WTC11 (cell line): ENCODE measurements around the gene ARHGAP6. TPM values are rescaled to one million over a fixed set of nuclear protein-coding genes. Genes with fewer than 3 reads are reported as not detected.

Source experiments
- ATAC-seq: fragments of 200-7000 bp; cut with Tn5 transposase; 2 replicates; pipeline ENCODE4 v1.10.0; 2021; ENCODE audit warnings: mild to moderate bottlenecking, moderate library complexity
- CTCF ChIA-PET: fragments of 300-600 bp; sonication (Branson Sonifier 250); formaldehyde crosslinking; loops from one replicate; lab custom pipeline; 2021; ENCODE audit warnings: antibody characterized with exemption; lab: Charles Lee
- POLR2A ChIA-PET: fragments of 350-600 bp; sonication (Branson Sonifier 250); formaldehyde crosslinking; loops from one replicate; lab custom pipeline; 2021; ENCODE audit warnings: antibody characterized with exemption; lab: Charles Lee
- DNase-seq: peaks from one replicate; pipeline ENCODE4 v3.0.0; 2021; ENCODE audit warnings: low spot score
- H3K27ac Mint-ChIP-seq: 2 replicates; pipeline ENCODE4 v1.8.0; 2021; ENCODE audit warnings: mixed read lengths
- H3K27me3 Mint-ChIP-seq: 2 replicates; pipeline ENCODE4 v1.8.0; 2021; ENCODE audit warnings: low read depth, mild to moderate bottlenecking, moderate library complexity, mixed read lengths
- H3K36me3 Mint-ChIP-seq: 2 replicates; pipeline ENCODE4 v1.8.0; 2021; ENCODE audit warnings: mixed read lengths
- H3K4me1 Mint-ChIP-seq: 2 replicates; pipeline ENCODE4 v1.8.0; 2022; ENCODE audit warnings: mixed read lengths
- H3K4me3 Mint-ChIP-seq: 2 replicates; pipeline ENCODE4 v1.8.0; 2021; ENCODE audit warnings: mild to moderate bottlenecking, moderate library complexity, mixed read lengths
- H3K9me3 Mint-ChIP-seq: 2 replicates; pipeline ENCODE4 v1.8.0; 2021; ENCODE audit warnings: mixed read lengths
- AFF4 ChIP-seq: sonication (generic); formaldehyde crosslinking; IDR thresholded peaks from 2 replicates; pipeline ENCODE4 v1.8.1; 2023; ENCODE audit warnings: mild to moderate bottlenecking, missing genetic modification reagents, borderline replicate concordance
- ARID4B ChIP-seq: sonication (generic); formaldehyde crosslinking; IDR thresholded peaks from 2 replicates; pipeline ENCODE4 v1.8.0; 2023; ENCODE audit warnings: missing genetic modification reagents, mild to moderate bottlenecking, borderline replicate concordance
- CREB1 ChIP-seq: sonication (generic); formaldehyde crosslinking; IDR thresholded peaks from 2 replicates; pipeline ENCODE4 v1.8.0; 2023; ENCODE audit warnings: mild to moderate bottlenecking, missing genetic modification reagents
- CREM ChIP-seq: sonication (generic); formaldehyde crosslinking; IDR thresholded peaks from 2 replicates; pipeline ENCODE4 v1.8.1; 2022; ENCODE audit warnings: mild to moderate bottlenecking, missing genetic modification reagents, moderate library complexity
- FOXJ3 ChIP-seq: sonication (generic); formaldehyde crosslinking; IDR thresholded peaks from 2 replicates; pipeline ENCODE4 v1.9.0; 2021; ENCODE audit warnings: missing genetic modification reagents, mild to moderate bottlenecking, borderline replicate concordance
- GABPB1 ChIP-seq: sonication (generic); formaldehyde crosslinking; IDR thresholded peaks from 2 replicates; pipeline ENCODE4 v1.8.1; 2023; ENCODE audit warnings: mild to moderate bottlenecking, missing genetic modification reagents
- KAT7 ChIP-seq: sonication (generic); formaldehyde crosslinking; IDR thresholded peaks from 2 replicates; pipeline ENCODE4 v1.8.1; 2023; ENCODE audit warnings: missing genetic modification reagents, mild to moderate bottlenecking, borderline replicate concordance
- NFE2L1 ChIP-seq: sonication (generic); formaldehyde crosslinking; IDR thresholded peaks from 2 replicates; pipeline ENCODE4 v1.8.1; 2023; ENCODE audit warnings: missing genetic modification reagents
- OVOL2 ChIP-seq: fragments of 250-450 bp; sonication (Bioruptor Pico); IDR thresholded peaks from 2 replicates; pipeline ENCODE4 v1.9.0; 2021; ENCODE audit warnings: mild to moderate bottlenecking, borderline replicate concordance
- SOX15 ChIP-seq: fragments of 250-450 bp; sonication (Bioruptor Pico); IDR thresholded peaks from 2 replicates; pipeline ENCODE4 v1.9.0; 2021; ENCODE audit warnings: mild to moderate bottlenecking
- ZNF396 ChIP-seq: fragments of 250-450 bp; sonication (Bioruptor Pico); IDR thresholded peaks from 2 replicates; pipeline ENCODE4 v1.8.0; 2021; ENCODE audit warnings: mild to moderate bottlenecking, moderate library complexity, borderline replicate concordance
- ZNF532 ChIP-seq: fragments of 250-450 bp; sonication (Bioruptor Pico); IDR thresholded peaks from 2 replicates; pipeline ENCODE4 v1.9.0; 2021; ENCODE audit warnings: mild to moderate bottlenecking, borderline replicate concordance
- total RNA-seq: library from RNA; stranded (reverse); gene quantifications from 3 replicates; pipeline ENCODE4 v1.2.3, GENCODE V29; 2021
- TF ChIP-seq, protein P1 (sequence below): sonication (generic); formaldehyde crosslinking; IDR thresholded peaks from 2 replicates; pipeline ENCODE4 v1.8.1; 2023; ENCODE audit warnings: mild to moderate bottlenecking, missing genetic modification reagents
- TF ChIP-seq, protein P2 (sequence below): fragments of 250-450 bp; sonication (Bioruptor Pico); IDR thresholded peaks from 2 replicates; pipeline ENCODE4 v1.9.0; 2021; ENCODE audit warnings: mild to moderate bottlenecking

Gene ARHGAP6
- total RNA-seq, 1 experiment from 2014 or later: 1.0 TPM

DNA sequence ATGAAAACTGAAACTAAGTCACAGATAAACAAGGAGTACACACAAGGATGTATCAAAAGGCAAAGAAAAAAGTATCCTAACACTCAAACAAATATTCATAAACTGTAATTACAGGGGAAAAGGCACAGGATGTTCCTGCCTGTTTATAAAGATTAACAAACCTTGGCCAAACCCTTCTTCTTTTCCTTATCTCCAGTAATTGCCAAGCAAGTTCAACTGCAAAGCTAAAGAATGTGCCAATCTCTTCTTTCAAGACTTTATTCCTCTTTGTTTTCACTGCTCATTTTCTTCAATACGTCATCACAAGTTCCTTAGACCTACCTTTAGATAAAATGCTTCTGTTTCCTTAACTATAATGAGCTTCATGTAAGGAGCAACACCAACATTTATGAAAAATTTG lies 201.3 kb downstream of the ARHGAP6 start (continued):
- TF ChIP-seq ARID4B (CRISPR knock-in tag) (no peak), SOX15 (no peak)

DNA sequence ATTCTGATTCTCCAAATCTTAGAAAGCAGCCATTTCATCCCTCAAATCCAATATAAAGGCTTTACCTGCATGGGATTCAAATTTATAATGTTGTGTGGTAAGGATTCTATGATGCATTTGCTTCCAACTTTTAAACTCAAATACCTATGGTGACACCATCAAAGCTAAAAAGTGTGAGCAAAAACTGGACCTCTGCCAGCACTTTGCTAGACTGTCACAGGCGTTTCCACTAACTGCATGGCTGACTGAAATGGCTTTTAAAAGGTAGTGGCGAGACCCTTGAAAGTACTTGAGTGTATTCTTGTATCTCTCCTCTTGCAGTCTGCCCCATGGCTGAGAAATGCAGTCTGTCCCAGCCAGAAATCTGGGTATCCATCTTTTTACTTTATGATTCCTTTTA lies 203.1 kb downstream of the ARHGAP6 start:
- ChIA-PET CTCF (no interaction called here), POLR2A (no interaction called here)
- H3K36me3 Mint-ChIP-seq: no peaks in the 10 kb centered on the region
- no peaks in the 10 kb centered on the region for H3K9me3 Mint-ChIP-seq
- H3K27me3 Mint-ChIP-seq: no peaks in the 10 kb centered on the region
- DNase-seq (no peak), ATAC-seq (no peak)
- TF ChIP-seq, protein P1, sequence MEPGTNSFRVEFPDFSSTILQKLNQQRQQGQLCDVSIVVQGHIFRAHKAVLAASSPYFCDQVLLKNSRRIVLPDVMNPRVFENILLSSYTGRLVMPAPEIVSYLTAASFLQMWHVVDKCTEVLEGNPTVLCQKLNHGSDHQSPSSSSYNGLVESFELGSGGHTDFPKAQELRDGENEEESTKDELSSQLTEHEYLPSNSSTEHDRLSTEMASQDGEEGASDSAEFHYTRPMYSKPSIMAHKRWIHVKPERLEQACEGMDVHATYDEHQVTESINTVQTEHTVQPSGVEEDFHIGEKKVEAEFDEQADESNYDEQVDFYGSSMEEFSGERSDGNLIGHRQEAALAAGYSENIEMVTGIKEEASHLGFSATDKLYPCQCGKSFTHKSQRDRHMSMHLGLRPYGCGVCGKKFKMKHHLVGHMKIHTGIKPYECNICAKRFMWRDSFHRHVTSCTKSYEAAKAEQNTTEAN: no peak
- H3K4me1 Mint-ChIP-seq: 0 out of 2 replicates have a peak, but pooled peaks cover 2% of the 10 kb centered on the region
- H3K27ac Mint-ChIP-seq: no peak overlapping the region
- H3K4me3 Mint-ChIP-seq: no peak overlapping the region

DNA sequence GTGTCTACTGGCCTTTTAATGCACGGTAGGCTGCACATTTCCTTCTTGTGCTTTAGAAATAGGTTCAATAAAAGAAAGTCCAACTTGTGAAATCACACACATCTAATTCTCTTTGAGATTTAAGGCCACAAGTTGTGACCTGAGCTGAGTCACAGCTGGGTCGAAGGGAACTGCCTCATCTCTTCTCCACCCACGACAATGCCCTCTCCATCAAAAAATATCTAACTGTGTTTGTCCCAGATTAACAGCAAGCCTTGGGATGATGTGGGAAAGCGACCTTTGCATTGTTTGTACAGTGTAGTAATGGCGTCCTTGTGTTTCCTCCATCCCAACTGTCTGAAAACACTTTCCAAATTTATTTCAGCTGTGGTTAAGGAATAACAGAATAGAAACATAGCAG lies 203.6 kb downstream of the ARHGAP6 start:
- no peaks in the 10 kb centered on the region for H3K9me3 Mint-ChIP-seq
- DNase-seq (no peak), ATAC-seq (no peak)
- no peak overlapping the region for H3K4me3 Mint-ChIP-seq
- CTCF ChIA-PET: interaction anchor here (1.1 kb wide), 1 partner anchor 42 kb away, joined by 3 read pairs; no protein-coding TSS in a partner anchor
- no peaks in the 10 kb centered on the region for H3K27me3 Mint-ChIP-seq
- 0 out of 2 replicates have a peak, but pooled peaks cover 5% of the 10 kb centered on the region for H3K4me1 Mint-ChIP-seq
- no peaks in the 10 kb centered on the region for H3K36me3 Mint-ChIP-seq
- no peak overlapping the region for H3K27ac Mint-ChIP-seq
- POLR2A ChIA-PET: no interaction called here
- no peak for TF ChIP-seq ZNF532 (CRISPR knock-in tag)
- no peak for TF ChIP-seq KAT7 (CRISPR knock-in tag)
- TF ChIP-seq CREB1 (CRISPR knock-in tag): no peak
- TF ChIP-seq OVOL2: no peak
- no peak for TF ChIP-seq ARID4B (CRISPR knock-in tag)
- TF ChIP-seq CREM (CRISPR knock-in tag): no peak
- no peak for TF ChIP-seq NFE2L1 (CRISPR knock-in tag)
- TF ChIP-seq ZNF396: no peak
- TF ChIP-seq FOXJ3 (CRISPR knock-in tag): no peak
- TF ChIP-seq AFF4 (CRISPR knock-in tag): no peak
- TF ChIP-seq, protein P2, sequence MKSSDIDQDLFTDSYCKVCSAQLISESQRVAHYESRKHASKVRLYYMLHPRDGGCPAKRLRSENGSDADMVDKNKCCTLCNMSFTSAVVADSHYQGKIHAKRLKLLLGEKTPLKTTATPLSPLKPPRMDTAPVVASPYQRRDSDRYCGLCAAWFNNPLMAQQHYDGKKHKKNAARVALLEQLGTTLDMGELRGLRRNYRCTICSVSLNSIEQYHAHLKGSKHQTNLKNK (CRISPR knock-in tag): no peak
- TF ChIP-seq GABPB1 (CRISPR knock-in tag): no peak
